Astrocyte (in vitro differentiated cells and primary cell): ENCODE results near the gene SLC4A2.

Experiments
- EZH2 ChIP-seq: IDR thresholded peaks from 2 replicates; pipeline ENCODE4 v1.6.1; 2012; ENCODE audit warnings: mild to moderate bottlenecking, low read length, inconsistent platforms; ENCODE audit not compliant: insufficient read depth
- TF ChIP-seq, protein P1 (sequence below): IDR thresholded peaks from 2 replicates; pipeline ENCODE4 v1.5.1; 2011; ENCODE audit warnings: low read depth, mild to moderate bottlenecking, inconsistent platforms, low read length, moderate library complexity; ENCODE audit not compliant: insufficient read depth

DNA sequence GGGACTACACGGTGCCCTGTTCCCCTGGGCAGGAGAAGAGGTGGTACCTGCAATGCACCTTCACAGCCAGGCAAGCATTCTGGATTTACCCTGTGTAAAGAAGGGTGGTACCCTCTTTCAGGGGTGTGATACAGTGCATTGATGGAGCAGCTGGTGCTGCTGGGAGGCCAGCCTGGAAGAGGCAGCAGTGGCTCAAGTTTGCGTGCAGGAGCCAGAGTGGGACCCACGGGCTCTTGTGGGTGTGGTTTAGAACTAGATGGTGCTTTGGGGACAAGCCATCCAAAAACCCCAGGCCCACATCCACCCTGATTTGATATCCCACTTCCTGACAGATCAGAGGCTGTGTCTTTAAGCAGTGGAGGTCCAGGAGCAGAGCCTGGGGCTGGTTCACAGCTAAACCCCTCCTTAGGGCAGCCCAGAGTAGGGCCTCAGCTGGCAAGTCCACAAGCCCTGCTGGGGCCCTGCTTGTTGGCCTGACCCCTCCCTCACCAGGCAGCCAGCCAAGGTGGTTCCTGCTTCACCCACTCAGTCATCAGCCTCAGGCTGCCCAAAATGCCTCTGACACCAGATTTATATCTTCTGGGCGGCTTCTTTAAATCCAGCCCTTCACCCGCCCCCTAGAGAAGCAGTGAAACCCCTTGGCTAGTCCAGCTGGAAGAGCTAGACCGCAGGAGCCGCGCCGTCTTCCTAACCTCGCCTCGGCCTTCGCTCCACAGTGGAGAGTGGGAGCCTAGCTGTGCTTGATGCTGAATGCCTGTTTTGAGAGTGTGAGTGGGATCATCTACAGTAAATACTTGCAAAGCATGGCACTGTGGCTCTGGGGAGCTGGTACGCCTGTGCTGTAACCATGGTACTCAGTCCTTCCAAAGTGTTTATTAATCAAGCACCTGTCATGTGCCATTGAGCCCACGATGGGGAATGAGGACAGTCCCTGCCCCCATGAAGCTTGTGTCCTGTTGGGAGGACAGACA, 12.5 kb upstream of the SLC4A2 start:
- TF ChIP-seq, protein P1, sequence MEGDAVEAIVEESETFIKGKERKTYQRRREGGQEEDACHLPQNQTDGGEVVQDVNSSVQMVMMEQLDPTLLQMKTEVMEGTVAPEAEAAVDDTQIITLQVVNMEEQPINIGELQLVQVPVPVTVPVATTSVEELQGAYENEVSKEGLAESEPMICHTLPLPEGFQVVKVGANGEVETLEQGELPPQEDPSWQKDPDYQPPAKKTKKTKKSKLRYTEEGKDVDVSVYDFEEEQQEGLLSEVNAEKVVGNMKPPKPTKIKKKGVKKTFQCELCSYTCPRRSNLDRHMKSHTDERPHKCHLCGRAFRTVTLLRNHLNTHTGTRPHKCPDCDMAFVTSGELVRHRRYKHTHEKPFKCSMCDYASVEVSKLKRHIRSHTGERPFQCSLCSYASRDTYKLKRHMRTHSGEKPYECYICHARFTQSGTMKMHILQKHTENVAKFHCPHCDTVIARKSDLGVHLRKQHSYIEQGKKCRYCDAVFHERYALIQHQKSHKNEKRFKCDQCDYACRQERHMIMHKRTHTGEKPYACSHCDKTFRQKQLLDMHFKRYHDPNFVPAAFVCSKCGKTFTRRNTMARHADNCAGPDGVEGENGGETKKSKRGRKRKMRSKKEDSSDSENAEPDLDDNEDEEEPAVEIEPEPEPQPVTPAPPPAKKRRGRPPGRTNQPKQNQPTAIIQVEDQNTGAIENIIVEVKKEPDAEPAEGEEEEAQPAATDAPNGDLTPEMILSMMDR: no peak
- TF ChIP-seq EZH2: no peak
